Hematopoietic multipotent progenitor cell (in vitro differentiated cells): ENCODE results near the gene C2orf15. TPM values are rescaled to one million over a fixed set of nuclear protein-coding genes. Genes with fewer than 3 reads are reported as not detected.
A peak's percentile ranks its signal among the peaks of the same experiment; 100 is the strongest.
"Not testable (repeated sequence)": the region's sequence is repeated elsewhere in the genome, so short reads cannot be mapped to it uniquely, and the experiment has no call there.

Experiments used
- DNase-seq, 3 donors: peaks; one replicate each; pipeline ENCODE4 v3.0.0-alpha.2; 2011 to 2015; ENCODE audit warnings: low read depth in 2 of 3, low spot score in 2 of 3
- small RNA-seq: library from RNA; depleted of rRNA; stranded (forward); fragments of <200 nt; gene quantifications from one replicate; pipeline ENCODE3, GENCODE V24; 2012
- total RNA-seq: library from RNA; depleted of rRNA; stranded (reverse); fragments of >200 nt; gene quantifications from one replicate; pipeline ENCODE4 v1.2.3, GENCODE V29; 2012

The C2orf15 gene
- total RNA-seq, 1 donor, result 1.6 TPM

DNA sequence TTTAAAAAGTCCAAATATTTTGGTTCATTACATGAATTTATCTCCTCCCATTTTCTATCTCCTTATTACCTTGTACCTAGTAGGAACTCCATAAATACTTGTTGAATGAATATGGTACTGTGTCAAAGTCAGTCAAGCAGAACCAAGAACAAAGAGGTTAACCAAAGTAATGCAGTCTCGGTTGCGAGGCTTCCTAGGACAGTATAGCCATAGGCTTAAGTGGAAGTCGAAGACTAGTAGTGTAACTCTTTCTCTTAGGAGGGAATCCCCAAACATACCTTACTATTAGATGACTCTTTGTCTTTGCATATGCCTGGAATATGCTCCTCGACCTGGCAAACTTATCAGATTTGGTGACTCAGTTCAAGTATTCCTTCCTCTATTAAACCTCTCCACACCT lies 18.1 kb downstream of the C2orf15 start:
- DNase-seq, result no peak

DNA sequence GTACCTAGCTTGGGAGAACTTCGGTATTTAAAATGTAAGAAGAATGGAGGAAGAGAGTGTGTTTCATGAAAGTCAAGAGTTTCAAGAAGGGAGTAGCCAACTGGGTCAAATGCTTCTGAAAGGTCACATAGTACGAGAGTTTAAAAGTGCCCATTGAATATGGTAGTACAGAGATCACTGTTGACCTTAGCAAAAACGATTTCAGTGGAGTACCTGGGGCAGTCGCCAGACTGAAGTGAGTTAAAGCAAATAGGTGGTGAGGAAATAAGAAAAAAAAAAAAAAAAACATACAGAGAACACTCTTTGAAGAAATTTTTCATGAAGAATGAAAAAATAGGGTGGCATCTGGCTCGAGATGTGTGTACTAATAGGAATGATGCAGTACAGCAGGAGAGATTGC lies 24.7 kb downstream of the C2orf15 start:
- no peak for DNase-seq

DNA sequence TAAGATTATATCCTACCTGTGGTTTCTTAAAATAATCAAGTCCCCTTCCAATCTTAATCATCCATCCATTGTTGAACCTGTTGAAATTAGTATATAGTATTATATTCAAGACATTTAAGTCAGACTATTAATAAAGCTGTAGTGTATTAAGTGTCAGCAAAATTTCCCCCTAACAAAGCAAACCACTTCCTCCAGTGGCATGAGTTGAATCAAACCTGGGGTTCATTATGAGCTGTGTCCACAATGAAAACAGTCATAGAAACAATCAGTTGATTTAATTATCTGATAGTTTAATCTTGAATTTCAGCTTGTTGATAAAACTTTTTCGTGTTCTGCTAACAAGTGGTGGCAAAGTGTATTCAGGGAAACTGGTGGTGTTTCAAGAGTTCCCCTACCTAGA lies 28.0 kb downstream of the C2orf15 start:
- no peak for DNase-seq

DNA sequence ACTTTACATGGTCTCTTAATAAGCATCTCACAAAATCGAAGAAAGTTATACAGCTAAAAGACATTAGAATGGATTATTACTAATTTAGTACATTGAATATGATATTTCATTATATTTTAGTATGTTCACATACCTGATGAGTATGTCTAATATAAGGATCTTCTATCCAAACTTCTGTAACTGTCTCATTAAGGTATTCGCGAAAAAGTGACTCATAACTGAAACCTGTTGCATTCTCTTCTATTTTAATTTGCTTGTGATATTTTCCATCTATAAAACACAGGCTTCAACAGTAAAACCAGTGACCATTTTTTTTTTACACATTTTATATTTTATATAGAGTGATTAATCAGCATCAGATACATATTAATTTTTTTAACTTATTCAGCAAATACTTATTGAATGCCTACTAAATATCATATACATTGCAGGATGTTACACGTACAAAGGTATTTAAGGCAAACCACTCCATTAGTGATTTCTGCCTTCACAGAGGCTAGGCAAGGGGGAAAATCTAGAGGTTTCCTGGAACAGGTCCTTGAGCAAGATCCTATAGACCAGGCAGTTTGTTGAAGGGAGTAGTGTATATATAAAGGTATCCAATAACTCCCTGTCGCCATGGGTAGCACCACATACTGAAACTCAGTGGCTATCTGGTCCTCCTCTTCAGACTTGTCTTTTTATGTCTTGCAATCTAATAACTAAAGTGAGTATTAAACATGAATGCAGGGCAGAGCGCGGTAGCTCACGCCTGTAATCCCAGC lies 30.1 kb downstream of the C2orf15 start:
- no peak for DNase-seq

DNA sequence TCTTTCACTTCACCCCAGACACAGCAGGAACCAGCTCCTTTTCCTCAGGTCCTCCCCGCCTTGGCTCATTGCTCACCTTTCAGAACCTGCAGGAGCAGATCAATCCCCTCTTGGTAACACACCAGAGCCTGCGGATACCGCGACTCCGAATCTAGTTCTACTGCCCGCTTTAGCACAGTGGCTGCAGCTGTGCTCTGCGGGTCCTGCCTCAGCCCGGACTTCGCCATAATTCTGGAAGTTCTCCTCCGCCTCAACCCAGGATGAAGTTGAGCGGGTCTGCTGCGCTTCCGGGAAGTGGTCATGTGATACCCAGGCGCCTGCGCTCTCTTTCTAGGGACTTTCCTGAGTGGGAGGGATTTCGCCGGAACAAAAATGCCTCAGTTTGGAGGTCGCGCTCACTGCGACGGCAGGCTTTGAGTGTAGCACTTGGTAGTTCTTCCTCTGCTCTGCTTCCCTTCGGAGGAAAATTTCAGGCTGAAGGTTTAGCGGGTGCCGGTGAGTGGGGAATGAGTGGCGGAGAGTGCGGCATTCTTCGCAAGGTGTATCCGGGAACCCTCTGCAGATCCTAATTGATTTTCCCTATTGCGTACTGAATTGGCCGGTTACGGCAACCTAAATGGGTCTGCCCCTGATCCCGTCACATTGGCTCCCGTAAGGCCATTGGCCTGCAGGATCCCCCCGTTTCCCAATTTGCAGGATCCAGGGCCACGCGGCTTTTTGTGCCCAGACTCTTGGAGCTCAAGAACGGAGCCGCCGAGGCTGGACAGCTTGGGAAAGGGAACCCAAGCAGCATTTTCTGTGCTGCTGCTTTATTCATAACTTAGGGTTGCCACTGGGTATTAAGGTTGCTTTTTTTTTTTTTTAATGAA lies 39.5 kb downstream of the C2orf15 start, which contains the start of the genes MITD1 and MRPL30:
TSS of gene MITD1 (minus strand) at position 304 of the 869 bp plus-strand sequence. CDS start at position 227, 77 bp downstream.
TSS of gene MRPL30 (plus strand) at position 430 of the 869 bp plus-strand sequence. CDS start 5,020 bp downstream, outside the sequence.
- peak; percentile 87 to 96 (median 95) for DNase-seq

DNA sequence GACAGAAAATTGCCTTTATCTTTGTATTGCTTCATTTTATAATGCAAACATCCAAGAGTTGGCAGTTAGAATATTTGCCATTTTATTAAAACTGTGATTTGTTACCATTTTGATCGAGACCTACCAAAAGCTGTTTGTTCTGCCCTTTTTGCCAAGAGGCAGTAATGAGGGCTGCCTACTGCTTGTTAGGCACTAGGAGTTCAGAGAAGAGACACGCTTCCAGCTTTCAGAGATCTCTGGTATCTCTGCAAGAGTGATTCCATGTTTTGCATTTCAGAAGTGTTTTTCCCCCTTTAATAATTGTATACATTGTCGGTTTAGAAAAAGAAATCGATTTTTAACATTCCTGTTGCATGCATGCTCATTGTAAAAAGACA lies 40.1 kb downstream of the C2orf15 start:
- DNase-seq, result peak in 1 of 3 donors; percentile 21

DNA sequence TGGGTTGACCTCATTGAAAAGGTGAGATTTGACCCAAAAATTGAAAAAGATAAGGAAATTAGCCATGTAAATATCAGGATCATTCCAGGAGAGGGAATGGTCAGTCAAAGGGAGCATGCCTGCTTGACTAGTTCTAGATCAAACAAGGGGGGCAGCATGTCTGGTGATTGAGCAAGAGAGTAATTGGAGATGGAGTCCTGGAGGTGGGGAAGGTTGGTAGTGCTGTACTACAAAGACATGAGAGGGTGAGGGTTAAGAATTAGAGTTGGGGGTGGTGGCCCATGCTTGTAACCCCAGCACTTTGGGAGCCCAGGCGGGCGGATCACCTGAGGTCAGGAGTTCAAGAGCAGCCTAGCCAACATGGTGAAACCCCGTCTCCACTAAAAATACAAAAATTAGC lies 41.5 kb downstream of the C2orf15 start:
- DNase-seq, result no peak

DNA sequence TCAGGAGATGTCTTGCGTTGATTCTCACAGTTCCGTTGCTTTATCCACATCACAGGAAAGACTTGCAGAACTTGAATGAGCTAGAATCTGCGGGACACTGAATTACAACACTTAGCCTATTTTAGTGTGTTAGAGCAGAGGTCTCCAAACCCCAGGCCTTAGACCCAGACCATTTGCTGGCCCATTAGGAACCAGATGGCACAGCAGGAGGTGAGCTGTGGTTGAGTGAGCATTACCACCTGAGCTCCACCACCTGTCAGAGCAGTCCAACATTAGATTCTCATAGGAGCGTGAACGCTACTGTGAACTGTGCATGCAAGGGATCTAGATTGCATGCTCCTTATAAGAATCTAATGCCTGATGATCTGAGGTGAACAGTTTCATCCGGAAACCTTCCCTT lies 43.3 kb downstream of the C2orf15 start:
- DNase-seq, result no peak

DNA sequence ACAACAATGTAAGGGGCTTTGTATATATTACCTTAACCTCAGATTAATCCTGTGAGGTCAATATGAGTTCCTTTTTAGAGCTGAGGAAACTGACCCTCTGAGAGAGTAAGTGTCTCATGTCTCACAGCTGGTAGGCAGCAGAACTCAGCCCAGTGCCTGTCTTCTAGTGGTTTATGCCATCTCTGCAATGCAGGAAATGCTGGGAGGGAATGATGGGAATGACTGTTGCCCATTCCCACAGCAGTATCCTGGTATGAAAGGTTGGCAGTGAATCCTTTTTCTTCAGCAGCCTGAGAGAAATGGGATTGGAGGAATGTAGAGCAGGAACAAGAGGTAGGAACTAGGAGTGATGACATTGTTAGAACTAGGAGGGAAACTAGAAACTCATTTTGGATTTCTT lies 45.5 kb downstream of the C2orf15 start:
- DNase-seq, result no peak

DNA sequence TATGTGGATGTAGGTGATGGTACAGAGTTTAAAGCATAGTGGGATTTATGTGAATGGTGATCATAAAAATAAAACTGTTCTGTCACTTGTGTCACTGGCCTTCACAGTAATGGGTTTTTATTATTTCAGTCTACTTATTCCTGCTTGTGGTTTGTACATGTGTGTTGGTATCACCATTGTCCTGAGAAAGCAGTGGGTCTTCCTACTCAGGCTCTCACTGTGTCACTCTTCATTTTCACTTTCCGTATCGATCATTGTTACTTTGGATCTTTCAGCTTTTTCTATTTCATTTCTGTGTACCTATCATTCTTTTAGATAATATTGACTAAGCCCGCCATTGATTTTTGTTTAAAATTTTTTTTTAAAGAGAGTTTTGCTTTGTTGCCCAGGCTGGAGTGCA lies 46.9 kb downstream of the C2orf15 start:
- DNase-seq, result no peak

DNA sequence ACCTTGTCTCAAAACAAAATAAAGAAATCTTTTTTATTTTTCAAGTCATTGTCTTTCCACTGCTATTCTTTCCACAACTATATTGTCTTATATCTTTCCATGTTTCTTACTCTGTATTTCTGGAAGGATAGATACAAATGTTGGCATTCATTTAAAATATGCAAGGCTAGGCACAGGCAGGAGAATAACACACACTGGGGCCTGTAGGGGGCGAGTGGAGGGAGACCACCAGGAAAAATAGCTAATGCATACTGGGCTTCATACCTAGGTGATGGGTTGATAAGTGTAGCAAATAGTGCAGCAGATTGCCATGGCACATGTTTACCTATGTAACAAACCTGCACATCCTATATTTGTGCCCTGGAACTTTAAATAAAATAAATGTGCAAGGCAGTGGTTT lies 49.0 kb downstream of the C2orf15 start:
- DNase-seq, result no peak

DNA sequence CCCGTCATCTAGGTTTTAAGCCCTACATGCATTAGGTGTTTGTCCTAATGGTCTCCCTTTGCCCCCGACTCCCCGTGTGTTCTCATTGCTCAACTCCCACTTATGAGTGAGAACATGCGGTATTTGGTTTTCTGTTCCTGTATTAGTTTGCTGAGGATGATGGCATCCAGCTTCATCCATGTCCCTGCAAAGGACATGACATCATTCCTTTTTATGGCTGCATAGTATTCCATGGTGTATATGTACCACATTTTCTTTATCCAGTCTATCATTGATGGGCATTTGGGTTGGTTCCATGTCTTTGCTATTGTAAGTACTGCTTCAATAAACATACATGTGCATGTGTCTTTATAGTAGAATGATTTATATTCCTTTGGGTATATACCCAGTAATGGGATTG lies 50.9 kb downstream of the C2orf15 start:
- not testable (repeated sequence) for DNase-seq

DNA sequence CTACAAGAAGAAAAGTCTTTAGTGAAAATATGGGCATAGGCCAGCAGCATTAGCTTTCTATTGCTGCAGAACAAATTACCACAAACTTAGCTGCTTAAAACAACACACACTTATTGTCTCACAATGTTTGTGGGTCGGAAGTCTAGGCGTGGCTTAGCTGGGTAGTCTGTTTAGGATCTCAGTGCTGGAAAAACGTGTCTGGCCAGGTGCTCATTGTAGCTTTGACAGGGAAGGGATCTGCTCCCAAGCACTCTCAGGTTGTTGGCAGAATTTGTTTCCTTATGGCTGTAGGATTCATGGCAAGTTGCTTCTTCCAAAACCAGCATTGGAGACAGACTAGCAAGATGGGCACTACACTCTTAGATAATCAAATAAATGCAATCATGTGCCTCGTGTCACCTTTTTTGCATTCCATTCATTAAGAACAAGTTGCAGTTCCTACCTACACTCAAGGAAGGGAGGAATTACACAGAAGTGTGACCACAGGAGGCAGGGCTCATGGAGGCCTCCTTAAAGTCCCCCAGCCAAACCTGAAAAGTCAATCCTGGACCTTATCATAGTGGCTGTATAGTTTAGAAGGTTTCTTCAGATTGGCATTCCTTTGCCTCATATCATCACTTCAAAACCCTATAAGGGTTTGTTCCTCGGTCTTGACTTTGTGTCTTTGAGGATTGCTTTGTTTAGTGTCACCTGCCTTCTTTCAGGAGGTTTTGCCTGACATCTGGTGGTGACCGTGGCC lies 56.8 kb downstream of the C2orf15 start:
- no peak for DNase-seq

DNA sequence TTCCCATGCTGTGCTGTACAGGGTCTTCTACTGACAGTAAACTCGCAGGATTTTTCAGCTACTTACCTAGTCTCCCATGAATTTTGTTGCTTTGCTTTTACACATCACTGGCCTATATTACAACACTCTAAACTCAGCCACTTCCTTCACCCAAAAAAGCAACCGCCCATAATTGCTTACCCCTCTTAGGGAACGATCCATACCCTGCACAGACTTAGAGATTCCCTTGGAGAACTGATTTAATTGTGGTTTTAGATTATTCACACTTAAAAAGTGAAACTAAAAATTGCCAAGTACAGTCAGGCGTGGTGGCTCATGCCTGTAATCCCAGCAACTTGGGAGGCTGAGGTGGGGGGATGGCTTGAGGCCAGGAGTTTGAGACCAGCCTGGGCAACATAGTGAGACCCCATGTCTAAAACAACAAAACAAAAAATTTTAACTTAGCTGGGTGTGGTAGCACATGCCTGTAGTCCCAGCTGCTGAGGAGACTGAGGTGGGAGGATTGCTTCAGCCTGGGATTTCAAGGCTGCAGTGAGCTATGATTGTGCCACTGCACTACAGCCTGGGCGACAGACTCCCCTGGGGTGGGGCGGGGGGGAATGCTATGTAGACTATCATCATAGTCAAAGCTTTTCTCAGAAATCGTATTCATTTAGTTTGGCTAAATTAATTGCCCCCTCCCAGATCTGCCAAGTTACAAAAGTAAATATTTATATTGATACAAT lies 58.7 kb downstream of the C2orf15 start:
- no peak for DNase-seq

Small RNAs within 50 kb of the gene (small RNA-seq; reads per million reads assigned to genes)
- gene AC092587.1, result not detected

Other genes starting within 250 kb of the C2orf15 start
- gene CRACDL, start 205.5 kb upstream of the C2orf15 start, total RNA-seq, result 1.6 TPM
- 2.7 TPM for gene TSGA10, start 13.2 kb downstream of the C2orf15 start, total RNA-seq
- 6.5 TPM for gene LIPT1, start 13.3 kb downstream of the C2orf15 start, total RNA-seq
- gene MITD1, start 39.4 kb downstream of the C2orf15 start, total RNA-seq, result 7.3 TPM
- 15.9 TPM for gene MRPL30, start 39.5 kb downstream of the C2orf15 start, total RNA-seq
- not detected for gene LYG2, start 114.0 kb downstream of the C2orf15 start, total RNA-seq
- gene LYG1, start 159.5 kb downstream of the C2orf15 start, total RNA-seq, result not detected
- gene TXNDC9, start 194.6 kb downstream of the C2orf15 start, total RNA-seq, result 16.2 TPM
- 10.2 TPM for gene EIF5B, start 195.7 kb downstream of the C2orf15 start, total RNA-seq